Caco-2 (cell line): Measurements from ENCODE around the gene MBOAT1. TPM values are rescaled to one million over a fixed set of nuclear protein-coding genes. Genes with fewer than 3 reads are reported as not detected.

ENCODE experiments used
- BruUV-seq: library from RNA; stranded (reverse); fragments of 400-500 nt; replicated peaks from 2 replicates; lab custom pipeline; 2021; lab: Mats Ljungman, UMichigan
- CTCF ChIA-PET: fragments of 300-600 bp; sonication (Branson Sonifier 250); formaldehyde crosslinking; loops from one replicate; lab custom pipeline; 2022; ENCODE audit warnings: antibody characterized with exemption; lab: Charles Lee
- POLR2A ChIA-PET: fragments of 300-600 bp; sonication (Branson Sonifier 250); formaldehyde crosslinking; loops from one replicate; lab custom pipeline; 2022; ENCODE audit warnings: antibody characterized with exemption; lab: Charles Lee
- DNase-seq, 2 experiments: peaks; one replicate each; pipeline versions ENCODE4 v3.0.0 to v3.0.0-alpha.2; 2020 to 2022
- H3K27me3 ChIP-seq: replicated peaks from 2 replicates; pipeline ENCODE4 v1.6.0; 2011; ENCODE audit warnings: low read length; ENCODE audit not compliant: control insufficient read depth, insufficient read depth
- H3K36me3 ChIP-seq: 2 replicates; pipeline ENCODE4 v1.5.1; 2011; ENCODE audit warnings: low read length; ENCODE audit not compliant: control insufficient read depth, insufficient read depth
- H3K4me1 ChIP-seq: fragments of 250-450 bp; sonication (Bioruptor Pico); 2 replicates; pipeline ENCODE4 v1.5.1; 2020; ENCODE audit warnings: mild to moderate bottlenecking
- H3K4me3 ChIP-seq: 2 replicates; pipeline ENCODE4 v1.5.1; 2011; ENCODE audit warnings: low read depth, mild to moderate bottlenecking, control low read depth, low read length
- H3K9me3 ChIP-seq: fragments of 250-450 bp; sonication (Bioruptor Pico); 2 replicates; pipeline ENCODE4 v1.5.1; 2020; ENCODE audit warnings: mild to moderate bottlenecking, moderate library complexity
- H3K27ac Mint-ChIP-seq: one replicate; pipeline ENCODE4 v1.8.0; 2022; ENCODE audit warnings: mixed read lengths; ENCODE audit not compliant: unreplicated experiment
- H3K27me3 Mint-ChIP-seq: one replicate; pipeline ENCODE4 v1.8.0; 2022; ENCODE audit warnings: mixed read lengths; ENCODE audit not compliant: insufficient read depth, unreplicated experiment
- H3K36me3 Mint-ChIP-seq: one replicate; pipeline ENCODE4 v1.8.0; 2022; ENCODE audit warnings: mild to moderate bottlenecking, mixed read lengths; ENCODE audit not compliant: insufficient read depth, unreplicated experiment
- H3K4me1 Mint-ChIP-seq: one replicate; pipeline ENCODE4 v1.8.0; 2022; ENCODE audit warnings: low read depth, mixed read lengths; ENCODE audit not compliant: unreplicated experiment
- H3K4me3 Mint-ChIP-seq: one replicate; pipeline ENCODE4 v1.8.0; 2022; ENCODE audit warnings: mild to moderate bottlenecking, moderate library complexity, mixed read lengths; ENCODE audit not compliant: unreplicated experiment
- H3K9me3 Mint-ChIP-seq: one replicate; pipeline ENCODE4 v1.8.0; 2022; ENCODE audit warnings: mixed read lengths; ENCODE audit not compliant: unreplicated experiment
- CTCF ChIP-seq, 2 experiments: fragments of 200-600 bp in 1 of 2; IDR thresholded peaks; 1 replicate in 1 of 2; 2 replicates in 1 of 2; pipeline versions ENCODE4 v1.5.1 to v1.8.0; 2011 to 2022; ENCODE audit warnings: antibody characterized with exemption in 1 of 2, control low read depth in 1 of 2, inconsistent platforms in 1 of 2, low read depth in 1 of 2, low read length in 1 of 2, mild to moderate bottlenecking in 1 of 2, moderate library complexity in 1 of 2; ENCODE audit not compliant: insufficient read depth in 1 of 2, severe bottlenecking in 1 of 2, unreplicated experiment in 1 of 2
- intact Hi-C: fragments of 100-400 bp; cut with micrococcal nuclease; formaldehyde crosslinking; loops from one replicate; pipeline ENCODE4 v1.10.0; 2022; ENCODE audit not compliant: unreplicated experiment
- total RNA-seq: library from RNA; stranded (reverse); gene quantifications from 2 replicates; pipeline ENCODE4 v1.2.3, GENCODE V29; 2022

The MBOAT1 gene
- total RNA-seq, 1 experiment from 2014 or later, result 7.3 TPM

GRCh38 chr6:20202324-20202658 lies 10.0 kb downstream of the MBOAT1 start:
- no peaks in the 10 kb centered on the region for H3K27me3 ChIP-seq
- no peaks in the 10 kb centered on the region for H3K4me1 ChIP-seq
- no peaks in the 10 kb centered on the region for H3K9me3 ChIP-seq
- Mint-ChIP-seq H3K9me3 (no peaks in the 10 kb centered on the region), H3K4me3 (no peak overlapping the region), H3K27me3 (no peaks in the 10 kb centered on the region), H3K36me3 (no peaks in the 10 kb centered on the region), H3K4me1 (peaks cover 9% of the 10 kb centered on the region), H3K27ac (no peak overlapping the region)
- no peak for TF ChIP-seq CTCF (IDR thresholded peaks at IDR 0.05; ENCODE audit: insufficient read depth in 1 of 2, low read depth in 1 of 2, low read length in 1 of 2, severe bottlenecking in 1 of 2, unreplicated experiment in 1 of 2)
- ChIA-PET POLR2A (no interaction called here), CTCF (interaction anchor here (1.0 kb wide), 1 partner anchor 11 kb away, joined by 5 read pairs; no protein-coding TSS in a partner anchor)
- H3K4me3 ChIP-seq, result no peak overlapping the region
- no TSS peak for BruUV-seq
- intact Hi-C loops, result loop anchor here (1.0 kb wide), 1 partner anchor 10 kb away; the partner anchor contains the start of gene MBOAT1
- H3K36me3 ChIP-seq, result no peaks in the 10 kb centered on the region
- no peak for DNase-seq

- H3K27ac Mint-ChIP-seq, result no peak overlapping the region
- no peaks in the 10 kb centered on the region for H3K9me3 Mint-ChIP-seq
- no TSS peak for BruUV-seq
- H3K9me3 ChIP-seq, result no peaks in the 10 kb centered on the region
- H3K27me3 ChIP-seq, result no peaks in the 10 kb centered on the region
- no peaks in the 10 kb centered on the region for H3K36me3 Mint-ChIP-seq
- POLR2A ChIA-PET, result no interaction called here
- H3K4me3 Mint-ChIP-seq, result no peak overlapping the region
- H3K27me3 Mint-ChIP-seq, result no peaks in the 10 kb centered on the region
- intact Hi-C loops, result no loop called here
- no peaks in the 10 kb centered on the region for H3K36me3 ChIP-seq
- no peaks in the 10 kb centered on the region for H3K4me1 ChIP-seq
- CTCF ChIA-PET, result no interaction called here
- no peak for DNase-seq
- TF ChIP-seq CTCF (IDR thresholded peaks at IDR 0.05; ENCODE audit: insufficient read depth in 1 of 2, low read depth in 1 of 2, low read length in 1 of 2, severe bottlenecking in 1 of 2, unreplicated experiment in 1 of 2), result no peak
- H3K4me1 Mint-ChIP-seq, result peaks cover 9% of the 10 kb centered on the region
- H3K4me3 ChIP-seq, result no peak overlapping the region
Measured at GRCh38 chr6:20200761-20201630, 11.3 kb downstream of the MBOAT1 start.

GRCh38 chr6:20198775-20199174 lies 13.5 kb downstream of the MBOAT1 start:
- no peaks in the 10 kb centered on the region for H3K9me3 Mint-ChIP-seq
- ChIA-PET CTCF (no interaction called here), POLR2A (no interaction called here)
- Histone ChIP-seq H3K36me3 (no peaks in the 10 kb centered on the region), H3K9me3 (no peaks in the 10 kb centered on the region), H3K4me1 (no peaks in the 10 kb centered on the region), H3K27me3 (no peaks in the 10 kb centered on the region), H3K4me3 (no peak overlapping the region)
- no peak for DNase-seq
- H3K27me3 Mint-ChIP-seq, result no peaks in the 10 kb centered on the region
- peaks cover under 1% of the 10 kb centered on the region for H3K4me1 Mint-ChIP-seq
- intact Hi-C loops, result no loop called here
- no peak overlapping the region for H3K4me3 Mint-ChIP-seq
- TF ChIP-seq CTCF (IDR thresholded peaks at IDR 0.05; ENCODE audit: insufficient read depth in 1 of 2, low read depth in 1 of 2, low read length in 1 of 2, severe bottlenecking in 1 of 2, unreplicated experiment in 1 of 2), result no peak
- H3K27ac Mint-ChIP-seq, result no peak overlapping the region
- BruUV-seq, result no TSS peak
- H3K36me3 Mint-ChIP-seq, result no peaks in the 10 kb centered on the region
